A673 (cell line): Measurements from ENCODE around the gene RAD1. TPM values are rescaled to one million over a fixed set of nuclear protein-coding genes. Genes with fewer than 3 reads are reported as not detected.

Source experiments
- BruUV-seq: library from RNA; stranded (reverse); fragments of 400-500 nt; replicated peaks from 2 replicates; lab custom pipeline; 2021; lab: Mats Ljungman, UMichigan
- CTCF ChIA-PET: fragments of 300-600 bp; sonication (Branson Sonifier 250); formaldehyde crosslinking; loops from one replicate; lab custom pipeline; 2022; ENCODE audit warnings: antibody characterized with exemption; lab: Charles Lee
- POLR2A ChIA-PET: fragments of 300-600 bp; sonication (Branson Sonifier 250); formaldehyde crosslinking; loops from one replicate; lab custom pipeline; 2022; ENCODE audit warnings: antibody characterized with exemption; ENCODE audit not compliant: low non-redundant PET; lab: Charles Lee
- DNase-seq: peaks from one replicate; pipeline ENCODE4 v3.0.0-alpha.2; 2015; ENCODE audit warnings: low spot score
- H3K27ac ChIP-seq: fragments of 200-600 bp; sonication (generic); 2 replicates; pipeline ENCODE4 v1.5.1; 2016; ENCODE audit warnings: mixed run types, low read depth, mild to moderate bottlenecking, mixed read lengths, antibody characterized with exemption, low read length; ENCODE audit not compliant: poor library complexity, severe bottlenecking
- H3K27me3 ChIP-seq: fragments of 200-600 bp; sonication (generic); replicated peaks from 2 replicates; pipeline ENCODE4 v1.6.1; 2017; ENCODE audit warnings: mixed run types, low read depth, mild to moderate bottlenecking, mixed read lengths, antibody characterized with exemption, low read length; ENCODE audit not compliant: insufficient read depth, poor library complexity
- H3K36me3 ChIP-seq: fragments of 200-600 bp; sonication (generic); 2 replicates; pipeline ENCODE4 v1.6.1; 2016; ENCODE audit warnings: mixed run types, mild to moderate bottlenecking, mixed read lengths, antibody characterized with exemption, low read length; ENCODE audit not compliant: insufficient read depth, poor library complexity, severe bottlenecking
- H3K4me1 ChIP-seq: fragments of 200-600 bp; sonication (generic); 2 replicates; pipeline ENCODE4 v1.6.1; 2017; ENCODE audit warnings: mixed run types, mild to moderate bottlenecking, mixed read lengths, antibody characterized with exemption, low read length; ENCODE audit not compliant: insufficient read depth, poor library complexity, severe bottlenecking
- H3K4me3 ChIP-seq: fragments of 200-600 bp; sonication (generic); 2 replicates; pipeline ENCODE4 v1.5.1; 2016; ENCODE audit warnings: low read depth, mixed run types, mild to moderate bottlenecking, mixed read lengths, low read length; ENCODE audit not compliant: poor library complexity, severe bottlenecking
- H3K9me3 ChIP-seq: fragments of 200-600 bp; sonication (generic); 2 replicates; pipeline ENCODE4 v1.6.1; 2016; ENCODE audit warnings: mixed run types, low read depth, mild to moderate bottlenecking, mixed read lengths, antibody characterized with exemption, low read length; ENCODE audit not compliant: poor library complexity, severe bottlenecking
- EZH2 ChIP-seq: fragments of 200-600 bp; sonication (generic); IDR thresholded peaks from 2 replicates; pipeline ENCODE4 v1.6.1; 2017; ENCODE audit warnings: borderline replicate concordance, low read depth, mild to moderate bottlenecking, mixed read lengths, antibody characterized with exemption, low read length; ENCODE audit not compliant: poor library complexity, severe bottlenecking
- intact Hi-C: fragments of 100-400 bp; cut with micrococcal nuclease; formaldehyde crosslinking; loops from one replicate; pipeline ENCODE4 v1.10.0; 2022; ENCODE audit not compliant: unreplicated experiment
- total RNA-seq: library from RNA; stranded (reverse); gene quantifications from 2 replicates; pipeline ENCODE4 v1.2.3, GENCODE V29; 2021
- TF ChIP-seq, protein P1 (sequence below): fragments of 300-800, 200-600 bp; sonication (generic); conservative IDR thresholded peaks from 2 replicates; pipeline ENCODE4 v1.5.1; 2017; ENCODE audit warnings: low read depth, mild to moderate bottlenecking, antibody characterized with exemption, low read length, moderate library complexity, mixed read lengths

Gene RAD1
- total RNA-seq, 1 experiment from 2014 or later, result 40.8 TPM

DNA sequence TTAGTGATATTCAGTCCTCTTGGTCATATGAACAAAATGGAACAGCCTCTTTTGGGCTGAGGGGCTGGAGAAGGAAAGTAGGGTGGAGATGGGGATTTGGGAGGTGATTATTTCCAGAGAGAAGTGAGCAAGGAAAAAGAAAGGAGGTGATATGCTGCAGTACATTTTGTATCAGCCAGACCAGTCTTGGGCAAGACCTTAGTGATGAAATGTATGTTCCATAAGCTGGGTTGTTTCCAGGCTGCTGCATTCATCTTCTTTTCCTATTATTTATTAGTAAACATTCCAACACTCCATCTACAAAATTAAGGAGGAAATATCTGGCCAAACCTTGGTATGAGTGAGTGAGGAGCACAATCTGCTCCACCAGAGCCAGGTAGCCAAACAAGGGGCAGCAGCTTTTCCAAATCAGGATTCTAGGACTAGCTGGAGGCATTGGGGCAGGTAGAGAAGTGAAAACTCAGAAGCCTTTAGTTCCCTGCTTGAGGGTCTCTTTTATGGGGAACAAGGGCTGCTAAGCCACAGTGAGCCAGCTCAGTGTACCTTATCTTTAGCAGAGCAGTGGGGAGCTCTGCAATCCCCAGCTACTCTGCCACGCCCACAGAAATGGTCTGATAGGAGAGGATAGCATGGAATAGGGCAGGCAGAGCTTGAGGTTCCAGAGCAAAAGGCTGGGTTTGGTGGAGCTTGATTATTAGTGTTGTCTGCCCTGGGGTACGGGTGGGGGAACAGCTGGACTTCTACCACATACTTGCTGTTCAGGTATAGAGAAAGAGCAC lies 19.5 kb downstream of the RAD1 start:
- Histone ChIP-seq H3K4me1 (no peaks in the 10 kb centered on the region), H3K27me3 (no peaks in the 10 kb centered on the region), H3K36me3 (no peaks in the 10 kb centered on the region), H3K9me3 (no peaks in the 10 kb centered on the region), H3K4me3 (no peak overlapping the region), H3K27ac (no peak overlapping the region)
- POLR2A ChIA-PET, result no interaction called here
- CTCF ChIA-PET, result interaction anchor here (0.6 to 2.0 kb wide), 2 partner anchors 8 to 410 kb away, joined by 4 to 7 read pairs; no protein-coding TSS in a partner anchor
- no TSS peak for BruUV-seq
- TF ChIP-seq, protein P1, sequence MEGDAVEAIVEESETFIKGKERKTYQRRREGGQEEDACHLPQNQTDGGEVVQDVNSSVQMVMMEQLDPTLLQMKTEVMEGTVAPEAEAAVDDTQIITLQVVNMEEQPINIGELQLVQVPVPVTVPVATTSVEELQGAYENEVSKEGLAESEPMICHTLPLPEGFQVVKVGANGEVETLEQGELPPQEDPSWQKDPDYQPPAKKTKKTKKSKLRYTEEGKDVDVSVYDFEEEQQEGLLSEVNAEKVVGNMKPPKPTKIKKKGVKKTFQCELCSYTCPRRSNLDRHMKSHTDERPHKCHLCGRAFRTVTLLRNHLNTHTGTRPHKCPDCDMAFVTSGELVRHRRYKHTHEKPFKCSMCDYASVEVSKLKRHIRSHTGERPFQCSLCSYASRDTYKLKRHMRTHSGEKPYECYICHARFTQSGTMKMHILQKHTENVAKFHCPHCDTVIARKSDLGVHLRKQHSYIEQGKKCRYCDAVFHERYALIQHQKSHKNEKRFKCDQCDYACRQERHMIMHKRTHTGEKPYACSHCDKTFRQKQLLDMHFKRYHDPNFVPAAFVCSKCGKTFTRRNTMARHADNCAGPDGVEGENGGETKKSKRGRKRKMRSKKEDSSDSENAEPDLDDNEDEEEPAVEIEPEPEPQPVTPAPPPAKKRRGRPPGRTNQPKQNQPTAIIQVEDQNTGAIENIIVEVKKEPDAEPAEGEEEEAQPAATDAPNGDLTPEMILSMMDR, result no peak
- TF ChIP-seq EZH2, result no peak
- DNase-seq, result no peak
- intact Hi-C loops, result loop anchor here (5.0 kb wide), 1 partner anchor 239 kb away; the partner anchor contains the start of gene RAI14

GRCh38 chr5:34894716-34895115 lies 20.6 kb downstream of the RAD1 start:
- intact Hi-C loops, result loop anchor here (5.0 kb wide), 1 partner anchor 237 kb away; the partner anchor contains the start of gene RAI14
- no TSS peak for BruUV-seq
- Histone ChIP-seq H3K4me3 (no peak overlapping the region), H3K9me3 (no peaks in the 10 kb centered on the region), H3K27ac (no peak overlapping the region), H3K36me3 (no peaks in the 10 kb centered on the region), H3K4me1 (no peaks in the 10 kb centered on the region), H3K27me3 (no peaks in the 10 kb centered on the region)
- CTCF ChIA-PET, result interaction anchor here (2.0 kb wide), 1 partner anchor 409 kb away, joined by 7 read pairs; no protein-coding TSS in a partner anchor
- POLR2A ChIA-PET, result no interaction called here
- DNase-seq, result no peak
- TF ChIP-seq, protein P1, result no peak
- no peak for TF ChIP-seq EZH2

DNA sequence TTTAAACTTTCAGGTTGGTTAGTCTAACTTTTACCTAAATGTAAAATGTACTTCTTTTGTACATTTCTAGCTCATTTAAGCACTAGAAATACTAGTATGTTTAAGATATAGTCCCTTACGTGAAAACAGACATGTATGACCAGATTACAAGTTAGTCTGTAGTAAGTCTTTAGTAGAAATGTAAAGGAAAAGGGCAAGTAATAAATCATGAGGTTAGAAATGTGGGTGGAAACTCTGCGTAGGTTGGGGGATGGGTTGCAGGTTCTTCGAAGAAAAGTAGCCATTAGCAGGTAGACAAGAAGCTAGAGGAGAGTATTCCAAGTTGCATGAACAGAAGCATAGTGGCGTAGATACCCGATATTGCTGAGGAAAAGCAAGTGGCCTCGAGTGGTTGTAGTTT lies 22.9 kb downstream of the RAD1 start:
- intact Hi-C loops, result no loop called here
- Histone ChIP-seq H3K4me1 (no peaks in the 10 kb centered on the region), H3K27me3 (no peaks in the 10 kb centered on the region), H3K9me3 (no peaks in the 10 kb centered on the region), H3K4me3 (no peak overlapping the region), H3K36me3 (no peaks in the 10 kb centered on the region), H3K27ac (no peak overlapping the region)
- BruUV-seq, result no TSS peak
- ChIA-PET CTCF (no interaction called here), POLR2A (interaction anchor here (0.6 kb wide), 1 partner anchor 32 kb away, joined by 3 read pairs; no protein-coding TSS in a partner anchor)
- TF ChIP-seq, protein P1, result no peak
- no peak for TF ChIP-seq EZH2
- DNase-seq, result no peak
